Thoracic aorta (tissue), 2 donors: ENCODE measurements around the gene BLNK. TPM values are rescaled to one million over a fixed set of nuclear protein-coding genes. Genes with fewer than 3 reads are reported as not detected.

Source experiments
- ATAC-seq: fragments of 150-250 bp; one replicate; pipeline ENCODE4 v1.8.0; 2017; ENCODE audit warnings: low read depth; ENCODE audit not compliant: insufficient number of reproducible peaks, low FRiP score
- DNase-seq: peaks from one replicate; pipeline ENCODE4 v3.0.0-alpha.2; 2020; ENCODE audit warnings: low spot score
- H3K27ac ChIP-seq, 2 donors: fragments of 200-600 bp; sonication (generic); 1 replicate in 1 of 2; 2 replicates in 1 of 2; pipeline ENCODE4 v1.5.1; 2016; ENCODE audit warnings: mild to moderate bottlenecking in 2 of 2, moderate library complexity in 2 of 2
- H3K27me3 ChIP-seq: fragments of 200-600 bp; sonication (generic); replicated peaks from 2 replicates; pipeline ENCODE4 v1.6.0; 2016; ENCODE audit warnings: mild to moderate bottlenecking; ENCODE audit not compliant: insufficient read depth
- H3K36me3 ChIP-seq: fragments of 200-600 bp; sonication (generic); one replicate; pipeline ENCODE4 v1.5.1; 2016
- H3K4me1 ChIP-seq, 2 donors: fragments of 200-600 bp; sonication (generic); 1 replicate in 1 of 2; 2 replicates in 1 of 2; pipeline versions ENCODE4 v1.5.1 to v1.6.0; 2016; ENCODE audit warnings: low read depth in 2 of 2, mild to moderate bottlenecking in 1 of 2; ENCODE audit not compliant: control insufficient read depth in 1 of 2
- H3K4me3 ChIP-seq: fragments of 200-600 bp; sonication (generic); 2 replicates; pipeline ENCODE4 v1.5.1; 2016; ENCODE audit warnings: mild to moderate bottlenecking
- H3K9me3 ChIP-seq: fragments of 200-600 bp; sonication (generic); 2 replicates; pipeline ENCODE4 v1.5.1; 2016
- CTCF ChIP-seq: fragments of 200-600 bp; sonication (generic); IDR thresholded peaks from one replicate; pipeline ENCODE4 v1.5.1; 2019; ENCODE audit warnings: antibody characterized with exemption
- total RNA-seq, 2 donors: library from RNA; depleted of rRNA; stranded (reverse); fragments of >200 nt; gene quantifications; one replicate each; pipeline versions ENCODE4 v1.1.0 to v1.2.3, GENCODE V29; 2016

Gene BLNK
- total RNA-seq, 2 donors from 2014 or later = 1.3 to 6.9 TPM

- H3K27ac ChIP-seq = no peak overlapping the region
- H3K36me3 ChIP-seq = no peaks in the 10 kb centered on the region
- no peak for ATAC-seq
- DNase-seq = no peak
- H3K4me3 ChIP-seq = no peak overlapping the region
- H3K9me3 ChIP-seq = no peaks in the 10 kb centered on the region
- H3K4me1 ChIP-seq = peaks cover 0 to 7% of the 10 kb centered on the region in 2 donors
- no peak for TF ChIP-seq CTCF
- H3K27me3 ChIP-seq = no peaks in the 10 kb centered on the region
Observed at GRCh38 chr10:96297486-96297885, 26.1 kb upstream of the BLNK start.

GRCh38 chr10:96295475-96295874 is 24.1 kb upstream of the BLNK start:
- DNase-seq (no peak), ATAC-seq (no peak)
- Histone ChIP-seq H3K27ac (no peak overlapping the region), H3K9me3 (no peaks in the 10 kb centered on the region), H3K27me3 (no peaks in the 10 kb centered on the region), H3K4me1 (peaks cover 0 to 7% of the 10 kb centered on the region in 2 donors), H3K36me3 (no peaks in the 10 kb centered on the region), H3K4me3 (no peak overlapping the region)
- TF ChIP-seq CTCF = no peak

- H3K27ac ChIP-seq = no peak overlapping the region
- no peaks in the 10 kb centered on the region for H3K27me3 ChIP-seq
- no peaks in the 10 kb centered on the region for H3K36me3 ChIP-seq
- no peaks in the 10 kb centered on the region for H3K9me3 ChIP-seq
- peaks cover 3 to 10% of the 10 kb centered on the region in 2 donors for H3K4me1 ChIP-seq
- H3K4me3 ChIP-seq = no peak overlapping the region
- ATAC-seq = no peak
- TF ChIP-seq CTCF = peak; percentile 66
- no peak for DNase-seq
Observed at GRCh38 chr10:96292971-96293920, 21.9 kb upstream of the BLNK start.

GRCh38 chr10:96290368-96291133 is 19.2 kb upstream of the BLNK start:
- no peak for TF ChIP-seq CTCF

More at GRCh38 chr10:96290368-96291133, 19.2 kb upstream of the BLNK start:
- no peaks in the 10 kb centered on the region for H3K36me3 ChIP-seq
- H3K27ac ChIP-seq = no peak overlapping the region
- ATAC-seq = no peak
- DNase-seq = no peak
- no peaks in the 10 kb centered on the region for H3K27me3 ChIP-seq
- no peak overlapping the region for H3K4me3 ChIP-seq
- no peaks in the 10 kb centered on the region for H3K9me3 ChIP-seq
- peaks cover 11 to 26% of the 10 kb centered on the region in 2 donors for H3K4me1 ChIP-seq
